Measurements from ENCODE around the gene RFX4.

Gene RFX4

DNA sequence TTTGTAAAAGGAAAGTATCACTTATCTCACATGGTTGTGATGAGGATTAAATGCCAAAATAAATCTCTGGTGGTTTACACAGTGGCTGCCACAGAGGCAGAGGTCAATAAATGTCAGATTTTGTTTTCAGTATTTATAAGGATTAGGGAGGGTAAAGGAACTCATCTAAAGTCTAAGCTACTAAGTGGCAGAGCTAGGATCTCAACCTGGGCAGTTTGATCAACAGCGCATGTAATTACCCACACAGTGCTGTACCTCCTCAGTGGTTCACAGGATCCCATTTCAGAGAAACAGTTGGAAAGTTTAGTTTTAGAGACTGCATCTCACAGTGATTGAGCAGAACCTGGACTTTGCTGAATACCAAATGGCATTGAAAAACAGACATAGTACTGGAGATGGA lies 146.8 kb downstream of the RFX4 start:
- in situ Hi-C loops (cut with MboI; ENCODE audit: low pct_unique_long_range_greater_than_20kb, low sequenced_read_pairs, unreplicated experiment) = no loop called here
- no peak for DNase-seq (ENCODE audit: low spot score)
- TF ChIP-seq, protein P1, sequence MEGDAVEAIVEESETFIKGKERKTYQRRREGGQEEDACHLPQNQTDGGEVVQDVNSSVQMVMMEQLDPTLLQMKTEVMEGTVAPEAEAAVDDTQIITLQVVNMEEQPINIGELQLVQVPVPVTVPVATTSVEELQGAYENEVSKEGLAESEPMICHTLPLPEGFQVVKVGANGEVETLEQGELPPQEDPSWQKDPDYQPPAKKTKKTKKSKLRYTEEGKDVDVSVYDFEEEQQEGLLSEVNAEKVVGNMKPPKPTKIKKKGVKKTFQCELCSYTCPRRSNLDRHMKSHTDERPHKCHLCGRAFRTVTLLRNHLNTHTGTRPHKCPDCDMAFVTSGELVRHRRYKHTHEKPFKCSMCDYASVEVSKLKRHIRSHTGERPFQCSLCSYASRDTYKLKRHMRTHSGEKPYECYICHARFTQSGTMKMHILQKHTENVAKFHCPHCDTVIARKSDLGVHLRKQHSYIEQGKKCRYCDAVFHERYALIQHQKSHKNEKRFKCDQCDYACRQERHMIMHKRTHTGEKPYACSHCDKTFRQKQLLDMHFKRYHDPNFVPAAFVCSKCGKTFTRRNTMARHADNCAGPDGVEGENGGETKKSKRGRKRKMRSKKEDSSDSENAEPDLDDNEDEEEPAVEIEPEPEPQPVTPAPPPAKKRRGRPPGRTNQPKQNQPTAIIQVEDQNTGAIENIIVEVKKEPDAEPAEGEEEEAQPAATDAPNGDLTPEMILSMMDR (IDR thresholded peaks at IDR 0.05; ENCODE audit: extremely low read depth, insufficient read depth, missing control alignments) = no peak

DNA sequence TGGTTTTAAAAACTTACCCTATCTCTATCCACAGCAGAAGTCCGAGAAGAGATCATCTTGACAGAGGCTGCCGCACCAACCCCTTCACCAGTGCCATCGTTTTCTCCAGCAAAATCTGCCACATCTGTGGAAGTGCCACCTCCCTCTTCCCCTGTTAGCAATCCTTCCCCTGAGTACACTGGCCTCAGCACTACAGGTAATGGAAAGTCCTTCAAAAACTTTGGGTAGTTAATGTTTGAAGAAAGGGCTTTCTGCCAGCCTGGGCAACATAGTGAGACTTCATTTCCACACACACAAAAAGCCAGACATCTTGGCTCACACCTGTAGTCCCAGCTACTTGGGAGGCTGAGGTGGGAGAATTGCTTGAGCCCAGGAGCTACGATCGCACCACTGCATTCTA lies 150.1 kb downstream of the RFX4 start:
- in situ Hi-C loops (cut with MboI; ENCODE audit: low pct_unique_long_range_greater_than_20kb, low sequenced_read_pairs, unreplicated experiment) = no loop called here
- TF ChIP-seq, protein P1 (IDR thresholded peaks at IDR 0.05; ENCODE audit: extremely low read depth, insufficient read depth, missing control alignments) = no peak
- no peak for DNase-seq (ENCODE audit: low spot score)

DNA sequence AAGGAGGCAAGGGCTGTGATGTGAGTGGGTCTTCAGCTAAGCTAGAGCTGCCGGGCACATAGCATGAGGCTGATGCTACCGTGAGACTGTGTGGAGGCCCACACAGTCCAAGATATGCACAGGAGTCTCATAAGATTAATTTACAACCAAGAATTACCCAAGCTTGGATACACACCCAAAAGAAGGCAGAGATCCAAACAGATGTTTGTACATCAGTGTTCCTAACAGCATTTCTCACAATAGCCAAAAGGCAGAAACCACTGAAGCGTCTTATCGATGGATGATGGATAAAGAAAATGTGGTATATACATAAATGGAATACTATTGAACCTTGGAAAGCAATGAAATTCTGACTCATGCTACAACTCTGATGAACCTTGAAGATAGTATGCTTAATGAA lies 150.9 kb downstream of the RFX4 start:
- DNase-seq (ENCODE audit: low spot score) = no peak
- in situ Hi-C loops (cut with MboI; ENCODE audit: low pct_unique_long_range_greater_than_20kb, low sequenced_read_pairs, unreplicated experiment) = no loop called here
- TF ChIP-seq, protein P1 (IDR thresholded peaks at IDR 0.05; ENCODE audit: extremely low read depth, insufficient read depth, missing control alignments) = no peak

DNA sequence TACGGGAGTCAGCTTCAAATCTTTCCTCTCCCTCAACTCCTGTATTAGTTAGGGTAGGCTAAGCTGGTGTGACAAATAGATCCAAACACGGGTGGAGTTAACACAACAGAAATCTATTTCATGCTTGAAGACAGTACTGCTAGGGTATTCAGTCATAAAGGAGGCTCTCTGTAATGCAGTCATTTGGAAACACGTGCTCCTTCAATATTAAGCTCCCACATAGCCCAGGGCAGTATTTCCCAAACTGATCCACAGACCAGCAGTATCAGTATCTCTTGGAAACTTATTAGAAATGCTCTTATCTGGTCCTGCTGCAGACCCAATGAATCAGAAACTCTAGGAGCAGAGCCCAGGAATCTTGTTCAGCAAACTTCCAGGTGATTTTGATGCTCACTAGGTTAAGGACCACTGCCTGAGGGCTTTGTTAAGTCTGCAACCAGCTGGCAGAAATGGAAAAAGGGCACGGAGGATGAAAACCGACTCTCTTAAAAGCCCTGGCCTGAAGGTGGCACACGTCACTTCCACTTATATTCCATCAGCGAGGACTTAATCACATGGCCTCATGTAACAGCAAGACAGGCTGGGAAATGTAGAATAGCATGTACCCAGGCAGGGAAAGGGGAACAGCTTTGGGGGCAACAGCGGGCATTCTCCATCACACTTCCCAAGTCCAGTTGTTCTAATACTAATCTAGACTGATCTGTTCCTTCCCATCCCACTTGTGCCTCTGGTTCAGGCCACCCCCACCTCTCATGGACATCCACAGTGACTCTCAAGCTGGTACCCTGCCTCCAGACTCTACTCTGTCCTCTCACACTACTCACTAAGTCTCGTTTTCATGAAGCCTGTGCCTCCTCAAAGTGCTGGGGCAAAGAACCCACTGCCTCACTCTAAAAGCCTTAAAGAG lies 153.5 kb downstream of the RFX4 start:
- DNase-seq (ENCODE audit: low spot score) = no peak
- in situ Hi-C loops (cut with MboI; ENCODE audit: low pct_unique_long_range_greater_than_20kb, low sequenced_read_pairs, unreplicated experiment) = no loop called here
- TF ChIP-seq, protein P1 (IDR thresholded peaks at IDR 0.05; ENCODE audit: extremely low read depth, insufficient read depth, missing control alignments) = peak; percentile 30

DNA sequence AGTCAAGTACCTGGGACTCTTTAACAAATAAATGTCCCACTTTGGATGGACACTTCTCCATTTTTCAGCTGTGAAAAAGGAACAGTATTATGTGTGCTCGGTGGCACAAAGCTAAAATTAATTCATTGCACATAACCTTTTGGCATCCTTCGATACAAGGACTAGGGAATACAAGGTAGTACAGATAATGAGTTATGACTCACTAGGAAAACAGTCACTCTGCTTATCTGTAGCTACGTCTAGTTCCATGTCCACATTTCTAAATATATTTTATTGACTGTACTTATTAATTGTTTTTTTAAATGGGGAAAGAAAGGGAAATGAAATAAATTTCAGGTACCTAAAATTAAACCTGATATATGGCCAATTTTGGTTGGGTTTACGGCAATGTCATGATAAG lies 156.5 kb downstream of the RFX4 start:
- in situ Hi-C loops (cut with MboI; ENCODE audit: low pct_unique_long_range_greater_than_20kb, low sequenced_read_pairs, unreplicated experiment) = no loop called here
- TF ChIP-seq, protein P1 (IDR thresholded peaks at IDR 0.05; ENCODE audit: extremely low read depth, insufficient read depth, missing control alignments) = no peak
- no peak for DNase-seq (ENCODE audit: low spot score)

DNA sequence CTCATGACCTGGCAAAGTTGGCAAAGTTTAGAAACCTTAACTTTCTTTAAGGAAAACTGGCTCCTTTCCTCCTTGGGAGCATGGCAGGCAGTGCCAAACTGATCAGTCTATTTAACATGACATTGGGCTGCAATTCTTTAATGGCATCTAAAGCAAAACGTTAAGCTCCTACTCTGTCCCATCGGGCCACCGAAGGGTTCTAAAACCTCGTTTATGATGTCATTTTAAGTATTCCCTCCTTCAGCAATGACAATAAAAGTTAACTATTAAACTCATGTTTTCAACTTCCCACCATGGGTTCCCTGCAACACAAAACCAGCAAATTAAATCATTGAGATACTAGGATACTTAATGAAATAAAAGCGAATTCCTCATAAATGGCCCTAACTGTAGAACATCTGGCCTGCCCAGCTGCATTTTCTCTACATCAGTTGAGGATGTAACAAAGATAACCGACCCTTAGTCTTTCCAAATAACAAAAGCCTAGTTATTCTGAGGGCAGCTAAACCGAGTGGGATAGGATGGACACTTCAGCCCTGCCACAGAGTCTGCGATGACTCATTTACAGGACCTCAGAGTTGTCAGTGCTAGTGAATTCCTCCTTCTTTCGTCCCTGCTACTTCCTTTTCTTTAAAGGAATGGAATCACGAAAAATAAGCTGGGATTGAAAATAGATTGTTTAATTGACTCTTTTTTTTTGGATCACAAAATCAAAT lies 157.2 kb downstream of the RFX4 start:
- TF ChIP-seq, protein P1 (IDR thresholded peaks at IDR 0.05; ENCODE audit: extremely low read depth, insufficient read depth, missing control alignments) = no peak
- DNase-seq (ENCODE audit: low spot score) = no peak
- in situ Hi-C loops (cut with MboI; ENCODE audit: low pct_unique_long_range_greater_than_20kb, low sequenced_read_pairs, unreplicated experiment) = no loop called here

Measured in GM13977 (cell line).